DND-41 (cell line): Measurements from ENCODE around the gene KCNJ11.

Experiments used
- ATAC-seq: fragments of 200-7000 bp; cut with Tn5 transposase; 3 replicates; pipeline ENCODE4 v1.9.1; 2021; ENCODE audit warnings: low read depth; ENCODE audit not compliant: insufficient read depth
- DNase-seq: peaks from one replicate; pipeline ENCODE4 v3.0.0-alpha.2; 2020
- H2AFZ ChIP-seq: 2 replicates; pipeline ENCODE4 v1.6.0; 2012; ENCODE audit warnings: low read depth, low read length
- H3K27ac ChIP-seq: 2 replicates; pipeline ENCODE4 v1.5.1; 2012; ENCODE audit warnings: low read length, inconsistent platforms
- H3K27me3 ChIP-seq: fragments of 200-600 bp; sonication (generic); 2 replicates; pipeline ENCODE4 v1.6.0; 2012; ENCODE audit warnings: low read length, mild to moderate bottlenecking, inconsistent platforms; ENCODE audit not compliant: insufficient read depth, poor library complexity
- H3K36me3 ChIP-seq: 2 replicates; pipeline ENCODE4 v1.5.1; 2012; ENCODE audit warnings: low read length, inconsistent platforms; ENCODE audit not compliant: insufficient read depth
- H3K4me1 ChIP-seq: 2 replicates; pipeline ENCODE4 v1.5.1; 2012; ENCODE audit warnings: mild to moderate bottlenecking, low read length; ENCODE audit not compliant: insufficient read depth
- H3K4me2 ChIP-seq: 2 replicates; pipeline ENCODE4 v1.6.0; 2012; ENCODE audit warnings: mild to moderate bottlenecking, moderate library complexity, low read length, inconsistent platforms; ENCODE audit not compliant: insufficient read depth
- H3K4me3 ChIP-seq, 2 experiments: fragments of 200-600 bp in 1 of 2; shearing (Covaris generic) in 1 of 2; 2 replicates each; pipeline ENCODE4 v1.5.1; 2012 to 2016; ENCODE audit warnings: inconsistent platforms in 2 of 2, low read length in 2 of 2, mild to moderate bottlenecking in 2 of 2, low read depth in 1 of 2, moderate library complexity in 1 of 2
- H3K79me2 ChIP-seq: 2 replicates; pipeline ENCODE4 v1.6.0; 2012; ENCODE audit warnings: low read length, inconsistent platforms; ENCODE audit not compliant: insufficient read depth
- H3K9ac ChIP-seq: 2 replicates; pipeline ENCODE4 v1.6.0; 2012; ENCODE audit warnings: low read depth, mild to moderate bottlenecking, inconsistent platforms, low read length, moderate library complexity
- H3K9me3 ChIP-seq: 2 replicates; pipeline ENCODE4 v1.5.1; 2012; ENCODE audit warnings: low read length, moderate library complexity, mild to moderate bottlenecking, inconsistent platforms; ENCODE audit not compliant: insufficient read depth, severe bottlenecking
- H4K20me1 ChIP-seq: 2 replicates; pipeline ENCODE4 v1.6.0; 2012; ENCODE audit warnings: low read length; ENCODE audit not compliant: insufficient read depth
- CTCF ChIP-seq: IDR thresholded peaks from 2 replicates; pipeline ENCODE4 v1.5.1; 2012; ENCODE audit warnings: borderline replicate concordance, low read length, moderate library complexity, mild to moderate bottlenecking; ENCODE audit not compliant: poor library complexity, severe bottlenecking; ENCODE audit errors: extremely low read depth
- EZH2 ChIP-seq: IDR thresholded peaks from 3 replicates; pipeline ENCODE4 v1.6.1; 2012; ENCODE audit warnings: borderline replicate concordance, low read depth, mild to moderate bottlenecking, moderate library complexity, low read length, inconsistent platforms; ENCODE audit not compliant: severe bottlenecking

KCNJ11 gene

GRCh38 chr11:17347676-17348075 lies 40.8 kb downstream of the KCNJ11 start:
- TF ChIP-seq EZH2: no peak
- no peak for TF ChIP-seq CTCF
- Histone ChIP-seq H3K4me1 (peaks cover 19% of the 10 kb centered on the region), H3K4me3 (no peak overlapping the region), H2AFZ (no peak overlapping the region), H3K79me2 (0 out of 2 replicates have a peak, but pooled peaks cover 3% of the 10 kb centered on the region), H3K9ac (no peak overlapping the region), H3K27me3 (peaks cover 10% of the 10 kb centered on the region), H3K27ac (no peak overlapping the region), H3K4me2 (no peak overlapping the region), H3K36me3 (peaks cover 56% of the 10 kb centered on the region), H3K9me3 (no peaks in the 10 kb centered on the region), H4K20me1 (no peaks in the 10 kb centered on the region)
- no peak for ATAC-seq
- no peak for DNase-seq

GRCh38 chr11:17343907-17344306 lies 44.6 kb downstream of the KCNJ11 start:
- TF ChIP-seq CTCF: no peak
- TF ChIP-seq EZH2: no peak
- Histone ChIP-seq H3K36me3 (peaks cover 50% of the 10 kb centered on the region), H3K9ac (no peak overlapping the region), H3K4me2 (no peak overlapping the region), H3K4me1 (no peaks in the 10 kb centered on the region), H3K79me2 (0 out of 2 replicates have a peak, but pooled peaks cover 5% of the 10 kb centered on the region), H3K27me3 (no peaks in the 10 kb centered on the region), H4K20me1 (no peaks in the 10 kb centered on the region), H3K4me3 (no peak overlapping the region), H3K9me3 (no peaks in the 10 kb centered on the region), H2AFZ (no peak overlapping the region), H3K27ac (no peak overlapping the region)
- ATAC-seq (no peak), DNase-seq (no peak)

GRCh38 chr11:17343257-17343656 lies 45.2 kb downstream of the KCNJ11 start:
- H4K20me1 ChIP-seq: no peaks in the 10 kb centered on the region
- no peaks in the 10 kb centered on the region for H3K4me1 ChIP-seq
- no peak overlapping the region for H3K9ac ChIP-seq
- no peaks in the 10 kb centered on the region for H3K27me3 ChIP-seq
- H3K36me3 ChIP-seq: peaks cover 47% of the 10 kb centered on the region
- DNase-seq (no peak), ATAC-seq (no peak)
- TF ChIP-seq EZH2 (no peak), CTCF (no peak)
- H3K79me2 ChIP-seq: 0 out of 2 replicates have a peak, but pooled peaks cover 5% of the 10 kb centered on the region
- no peak overlapping the region for H3K4me2 ChIP-seq
- H3K27ac ChIP-seq: no peak overlapping the region
- no peak overlapping the region for H2AFZ ChIP-seq
- no peaks in the 10 kb centered on the region for H3K9me3 ChIP-seq
- H3K4me3 ChIP-seq: no peak overlapping the region
